Measurements from ENCODE around the gene CCDC142. TPM values are rescaled to one million over a fixed set of nuclear protein-coding genes. Genes with fewer than 3 reads are reported as not detected.

CCDC142 gene
- total RNA-seq, 1 donor from 2014 or later = 16.1 TPM

- intact Hi-C loops (cut with DNase I) = no loop called here
- ATAC-seq = no peak
- DNase-seq = no peak
- Histone ChIP-seq H3K36me3 (no peaks in the 10 kb centered on the region), H3K4me3 (no peak overlapping the region), H3K4me1 (peaks cover 17% of the 10 kb centered on the region), H3K27me3 (peaks cover 76% of the 10 kb centered on the region), H3K9me3 (no peaks in the 10 kb centered on the region), H3K27ac (no peak overlapping the region)
- TF ChIP-seq CTCF (IDR thresholded peaks at IDR 0.05) = no peak
Observed at GRCh38 chr2:74512744-74513604, 30.2 kb upstream of the CCDC142 start.

GRCh38 chr2:74511104-74511989 lies 28.5 kb upstream of the CCDC142 start:
- intact Hi-C loops (cut with DNase I) = no loop called here
- no peaks in the 10 kb centered on the region for H3K36me3 ChIP-seq
- no peak for TF ChIP-seq CTCF (IDR thresholded peaks at IDR 0.05)
- peaks cover 60% of the 10 kb centered on the region for H3K27me3 ChIP-seq
- ATAC-seq = no peak
- DNase-seq = no peak
- no peak overlapping the region for H3K27ac ChIP-seq
- no peaks in the 10 kb centered on the region for H3K9me3 ChIP-seq
- no peak overlapping the region for H3K4me3 ChIP-seq
- H3K4me1 ChIP-seq = peaks cover 22% of the 10 kb centered on the region

- no peak for DNase-seq
- Histone ChIP-seq H3K27ac (no peak overlapping the region), H3K27me3 (peaks cover 49% of the 10 kb centered on the region), H3K36me3 (peaks cover 9% of the 10 kb centered on the region), H3K4me3 (no peak overlapping the region), H3K9me3 (no peaks in the 10 kb centered on the region), H3K4me1 (peaks cover 22% of the 10 kb centered on the region)
- TF ChIP-seq CTCF (IDR thresholded peaks at IDR 0.05) = no peak
- ATAC-seq = no peak
- intact Hi-C loops (cut with DNase I) = no loop called here
Observed at GRCh38 chr2:74510272-74510671, 27.5 kb upstream of the CCDC142 start.

GRCh38 chr2:74507926-74508520 lies 25.2 kb upstream of the CCDC142 start:
- H3K27ac ChIP-seq = peak overlapping the region; percentile 99
- peak; percentile 69 for DNase-seq
- peaks cover 27% of the 10 kb centered on the region for H3K27me3 ChIP-seq
- peak; percentile 1 for ATAC-seq
- H3K4me1 ChIP-seq = peaks cover 32% of the 10 kb centered on the region
- TF ChIP-seq CTCF (IDR thresholded peaks at IDR 0.05) = no peak
- H3K36me3 ChIP-seq = peaks cover 14% of the 10 kb centered on the region
- intact Hi-C loops (cut with DNase I) = no loop called here
- H3K9me3 ChIP-seq = no peaks in the 10 kb centered on the region
- H3K4me3 ChIP-seq = peak overlapping the region; percentile 84

- TF ChIP-seq CTCF (IDR thresholded peaks at IDR 0.05) = peak; percentile 40
- Histone ChIP-seq H3K4me1 (peaks cover 35% of the 10 kb centered on the region), H3K27me3 (peaks cover 20% of the 10 kb centered on the region), H3K4me3 (peak within 1 kb of the TSS; percentile 84), H3K9me3 (no peaks in the 10 kb centered on the region), H3K36me3 (peaks cover 14% of the 10 kb centered on the region), H3K27ac (peak within 1 kb of the TSS; percentile 99)
- peak; percentile 93 for ATAC-seq
- DNase-seq = peak; percentile 100
- intact Hi-C loops (cut with DNase I) = no loop called here
Observed at GRCh38 chr2:74507145-74507925, 24.5 kb upstream of the CCDC142 start, which contains the start of gene PCGF1. Gene PCGF1, minus strand, starts transcription at chr2:74507695. Its CDS starts 27 bp downstream, at chr2:74507668.
